HepG2 (cell line): Measurements from ENCODE around the gene ATG4B. TPM values are rescaled to one million over a fixed set of nuclear protein-coding genes. Genes with fewer than 3 reads are reported as not detected.

ENCODE experiments used
- AGO2 ChIP-seq: fragments of 200-400 bp; formaldehyde crosslinking; optimal IDR thresholded peaks from 2 replicates; pipeline ENCODE3; 2017; ENCODE audit warnings: mild to moderate bottlenecking, low read depth, low read length, moderate library complexity
- BHLHE40 ChIP-seq: IDR thresholded peaks from 2 replicates; pipeline ENCODE4 v1.6.1; 2011; ENCODE audit warnings: low read length, improper control_type of control experiment
- BORCS8-MEF2B ChIP-seq: sonication (generic); formaldehyde crosslinking; IDR thresholded peaks from 2 replicates; pipeline ENCODE4 v1.8.0; 2022; ENCODE audit warnings: mild to moderate bottlenecking, missing genetic modification reagents
- FLYWCH1 ChIP-seq: sonication (generic); formaldehyde crosslinking; IDR thresholded peaks from 2 replicates; pipeline ENCODE4 v1.8.1; 2023; ENCODE audit warnings: mild to moderate bottlenecking, missing genetic modification reagents
- FOSL2 ChIP-seq: sonication (generic); formaldehyde crosslinking; IDR thresholded peaks from 2 replicates; pipeline ENCODE4 v1.4.0; 2020; ENCODE audit warnings: missing genetic modification reagents
- MEF2D ChIP-seq: sonication (generic); formaldehyde crosslinking; IDR thresholded peaks from 2 replicates; pipeline ENCODE4 v1.5.1; 2020; ENCODE audit warnings: mild to moderate bottlenecking, missing genetic modification reagents
- MZF1 ChIP-seq: sonication (generic); formaldehyde crosslinking; IDR thresholded peaks from 2 replicates; pipeline ENCODE4 v1.8.1; 2023; ENCODE audit warnings: mild to moderate bottlenecking, missing genetic modification reagents, borderline replicate concordance
- NAIF1 ChIP-seq: sonication (generic); formaldehyde crosslinking; IDR thresholded peaks from 2 replicates; pipeline ENCODE4 v1.5.0; 2020; ENCODE audit warnings: mild to moderate bottlenecking, missing genetic modification reagents, borderline replicate concordance
- SRF ChIP-seq: IDR thresholded peaks from 2 replicates; pipeline ENCODE4 v1.6.1; 2011; ENCODE audit warnings: mild to moderate bottlenecking, low read depth, low read length, moderate library complexity
- TEAD2 ChIP-seq: sonication (generic); formaldehyde crosslinking; IDR thresholded peaks from 2 replicates; pipeline ENCODE4 v1.9.0; 2021; ENCODE audit warnings: missing genetic modification reagents
- THAP11 ChIP-seq: IDR thresholded peaks from 2 replicates; pipeline ENCODE4 v1.6.1; 2016; ENCODE audit warnings: missing biosample characterization, missing genetic modification reagents
- ZBTB40 ChIP-seq, 2 experiments: fragments of 450-650 bp in 1 of 2; sonication (generic) in 1 of 2; formaldehyde crosslinking in 1 of 2; IDR thresholded peaks; 2 replicates each; pipeline versions ENCODE4 v1.6.1 to v1.8.0; 2016 to 2022; ENCODE audit warnings: antibody characterized with exemption in 1 of 2, mild to moderate bottlenecking in 1 of 2, missing genetic modification reagents in 1 of 2
- ZNF687 ChIP-seq: sonication (generic); formaldehyde crosslinking; IDR thresholded peaks from 2 replicates; pipeline ENCODE4 v1.5.1; 2020; ENCODE audit warnings: mild to moderate bottlenecking, missing genetic modification reagents, moderate library complexity
- ZNF710 ChIP-seq: sonication (generic); formaldehyde crosslinking; IDR thresholded peaks from 2 replicates; pipeline ENCODE4 v1.5.0; 2020; ENCODE audit warnings: mild to moderate bottlenecking, missing genetic modification reagents, borderline replicate concordance
- ZNF883 ChIP-seq: sonication (generic); formaldehyde crosslinking; IDR thresholded peaks from 2 replicates; pipeline ENCODE4 v1.5.1; 2020; ENCODE audit warnings: mild to moderate bottlenecking, missing genetic modification reagents; ENCODE audit errors: not compliant biosample characterization
- polyA plus RNA-seq, 8 experiments: library from polyadenylated mRNA; depleted of rRNA in 3 of 8; stranded (reverse) in 7 of 8; unstranded in 1 of 8; fragments of >200 nt; fragmentation: Illumina TruSeq in 4 of 8; extraction: Trizol in 4 of 8; gene quantifications; 2 replicates each; pipeline versions ENCODE4 v1.2.1 to v1.2.3, GENCODE V29; 2011 to 2016; ENCODE audit warnings: low read depth in 4 of 8, missing spikeins in 1 of 8, mixed read lengths in 1 of 8; ENCODE audit not compliant: insufficient read depth in 1 of 8
- total RNA-seq, 5 experiments: library from RNA; depleted of rRNA; stranded (reverse); fragments of >200 nt; fragmentation: Illumina TruSeq; extraction: Trizol; gene quantifications; 2 replicates each; pipeline ENCODE4 v1.2.3, GENCODE V29; 2016; ENCODE audit warnings: low read depth in 1 of 5

The ATG4B gene
- total and polyA plus RNA-seq, 2 of the 13 experiments (the other 11 are each of a cell fraction or from before 2014, with no cell fraction given): 95.5 to 239 TPM

- TF ChIP-seq FOSL2 (no peak), MEF2D (CRISPR knock-in tag) (0 out of 2 replicates have a peak, but pooled peaks have one; percentile 27), TEAD2 (no peak), ZNF710 (CRISPR knock-in tag) (no peak), NAIF1 (CRISPR knock-in tag) (no peak), FLYWCH1 (CRISPR knock-in tag) (no peak), THAP11 (CRISPR knock-in tag) (no peak), ZNF883 (CRISPR knock-in tag) (peak; percentile 31), BHLHE40 (no peak), AGO2 (peak; percentile 33), BORCS8-MEF2B (no peak), MZF1 (0 out of 2 replicates have a peak, but pooled peaks have one; percentile 53), ZBTB40 (IDR thresholded peaks at IDR 0.05) (no peak), ZBTB40 (CRISPR knock-in tag; IDR thresholded peaks at IDR 0.05) (peak; percentile 57; the same call in 1 of the 2 replicates), SRF (no peak), ZNF687 (CRISPR knock-in tag) (peak; percentile 34; the same call in 1 of the 2 replicates)
These were observed 1.4 kb downstream of the ATG4B start (continued) for GRCh38 chr2:241638940-241639339.
